H1 (cell line): ENCODE results near the gene MS4A18. TPM values are rescaled to one million over a fixed set of nuclear protein-coding genes. Genes with fewer than 3 reads are reported as not detected.

Source experiments
- CBX8 ChIP-seq: fragments of 300-800, 300-1000 bp; sonication (generic); IDR thresholded peaks from 2 replicates; pipeline ENCODE4 v1.7.1; 2016; ENCODE audit warnings: low read depth, low read length, borderline replicate concordance
- polyA plus RNA-seq, 7 experiments: library from polyadenylated mRNA; depleted of rRNA in 3 of 7; stranded (reverse) in 5 of 7; unstranded in 2 of 7; fragments of >200 nt in 5 of 7; fragments of 200-250 nt in 2 of 7; gene quantifications; 1 replicate in 5 of 7; 2 replicates in 1 of 7; 4 replicates in 1 of 7; pipeline versions ENCODE4 v1.2.1 to v1.2.3, GENCODE V29; 2011 to 2013; ENCODE audit warnings: missing spikeins in 2 of 7, mixed read lengths in 2 of 7
- total RNA-seq: library from RNA; stranded (reverse); fragmentation: NEBNext Ultra II Directional; extraction: Animal tissue kit (Norgen Biotek cat#: 25700); gene quantifications from 2 replicates; pipeline ENCODE4 v1.2.1, GENCODE V29; 2021

Gene MS4A18
- total and polyA plus RNA-seq, 2 of the 8 experiments (the other 6 are each of a cell fraction or from before 2014, with no cell fraction given), result not detected

GRCh38 chr11:60763692-60764369 is 39.3 kb downstream of the MS4A18 start (continued):
- no peak for TF ChIP-seq CBX8
